Natural killer cell treated with Interleukin-12 subunit alpha and Interleukin-12 subunit beta and Interleukin-15 and Interleukin-18, amount 100 ng/mL, for 72 hours (primary cell): ENCODE results near the gene FBXO7. TPM values are rescaled to one million over a fixed set of nuclear protein-coding genes. Genes with fewer than 3 reads are reported as not detected.
A peak's percentile ranks its signal among the peaks of the same experiment; 100 is the strongest.
"Not testable (repeated sequence)": the region's sequence is repeated elsewhere in the genome, so short reads cannot be mapped to it uniquely, and the experiment has no call there.

ENCODE experiments used
- ATAC-seq, 2 donors: fragments of 150-1000 bp; cut with Tn5 transposase in 1 of 2; sonication (Bioruptor Pico), chemical (Tn5 transposase) in 1 of 2; 2 replicates each; pipeline ENCODE4 v1.10.0; 2021
- DNase-seq: peaks from one replicate; pipeline ENCODE4 v3.0.0; 2022; ENCODE audit warnings: low spot score
- H3K27ac Mint-ChIP-seq, 2 donors: 1 replicate in 1 of 2; 2 replicates in 1 of 2; pipeline ENCODE4 v1.8.0; 2022; ENCODE audit warnings: mixed read lengths in 2 of 2, mild to moderate bottlenecking in 1 of 2, moderate library complexity in 1 of 2
- H3K27me3 Mint-ChIP-seq, 2 donors: 1 replicate in 1 of 2; 2 replicates in 1 of 2; pipeline ENCODE4 v1.8.0; 2022; ENCODE audit warnings: mixed read lengths in 2 of 2
- H3K36me3 Mint-ChIP-seq: one replicate; pipeline ENCODE4 v1.8.0; 2022; ENCODE audit warnings: mixed read lengths
- H3K4me1 Mint-ChIP-seq, 2 donors: 1 replicate in 1 of 2; 2 replicates in 1 of 2; pipeline ENCODE4 v1.8.0; 2022; ENCODE audit warnings: low read depth in 2 of 2, mixed read lengths in 2 of 2, mild to moderate bottlenecking in 1 of 2
- H3K4me3 Mint-ChIP-seq: one replicate; pipeline ENCODE4 v1.8.0; 2022; ENCODE audit warnings: mixed read lengths
- H3K9me3 Mint-ChIP-seq: 2 replicates; pipeline ENCODE4 v1.8.0; 2022; ENCODE audit warnings: mixed read lengths
- total RNA-seq, 2 donors: library from RNA; stranded (reverse); gene quantifications; one replicate each; pipeline ENCODE4 v1.2.3, GENCODE V29; 2022

The FBXO7 gene
- total RNA-seq, 2 donors from 2014 or later, result 79.5 to 91.7 TPM

- Mint-ChIP-seq H3K27me3 (no peaks in the 10 kb centered on the region), H3K9me3 (no peaks in the 10 kb centered on the region), H3K4me1 (peaks cover 25 to 31% of the 10 kb centered on the region in 2 donors), H3K4me3 (peak overlapping the region; percentile 97), H3K36me3 (peaks cover 10% of the 10 kb centered on the region), H3K27ac (peak overlapping the region in 1 of 2 donors; percentile 96)
- no peak for ATAC-seq
- no peak for DNase-seq
These were observed 1.9 kb downstream of the FBXO7 start for GRCh38 chr22:32476281-32477195.

- H3K4me1 Mint-ChIP-seq, result peaks cover 25 to 31% of the 10 kb centered on the region in 2 donors
- H3K36me3 Mint-ChIP-seq, result peaks cover 10% of the 10 kb centered on the region
- H3K4me3 Mint-ChIP-seq, result no peak overlapping the region
- DNase-seq, result no peak
- H3K27me3 Mint-ChIP-seq, result no peaks in the 10 kb centered on the region
- no peak overlapping the region for H3K27ac Mint-ChIP-seq
- H3K9me3 Mint-ChIP-seq, result no peaks in the 10 kb centered on the region
- no peak for ATAC-seq
These were observed 3.0 kb downstream of the FBXO7 start for GRCh38 chr22:32477596-32477995.

- DNase-seq, H3K27ac Mint-ChIP-seq, H3K27me3 Mint-ChIP-seq, H3K36me3 Mint-ChIP-seq, ATAC-seq, H3K4me3 Mint-ChIP-seq, H3K9me3 Mint-ChIP-seq: not testable (repeated sequence)
- peaks cover 20 to 26% of the 10 kb centered on the region in 2 donors for H3K4me1 Mint-ChIP-seq
These were observed 3.9 kb downstream of the FBXO7 start for GRCh38 chr22:32478552-32478951.

- no peak for ATAC-seq
- Mint-ChIP-seq H3K36me3 (peaks cover 10% of the 10 kb centered on the region), H3K27ac (no peak overlapping the region), H3K4me1 (peaks cover 17 to 23% of the 10 kb centered on the region in 2 donors), H3K9me3 (no peaks in the 10 kb centered on the region), H3K27me3 (no peaks in the 10 kb centered on the region), H3K4me3 (no peak overlapping the region)
- no peak for DNase-seq
These were observed 4.4 kb downstream of the FBXO7 start for GRCh38 chr22:32478994-32479393.

GRCh38 chr22:32480238-32480637 is 5.6 kb downstream of the FBXO7 start:
- H3K4me3 Mint-ChIP-seq, result no peak overlapping the region
- DNase-seq (no peak), ATAC-seq (no peak)
- peaks cover 10% of the 10 kb centered on the region for H3K36me3 Mint-ChIP-seq
- H3K27ac Mint-ChIP-seq, result peak overlapping the region in 1 of 2 donors; percentile 36
- no peaks in the 10 kb centered on the region for H3K9me3 Mint-ChIP-seq
- H3K27me3 Mint-ChIP-seq, result no peaks in the 10 kb centered on the region
- H3K4me1 Mint-ChIP-seq, result peaks cover 17 to 23% of the 10 kb centered on the region in 2 donors

GRCh38 chr22:32482708-32483107 is 8.1 kb downstream of the FBXO7 start:
- no peak overlapping the region for H3K4me3 Mint-ChIP-seq
- DNase-seq, result no peak

GRCh38 chr22:32486656-32487390 is 12.2 kb downstream of the FBXO7 start:
- peaks cover 23% of the 10 kb centered on the region for H3K36me3 Mint-ChIP-seq
- no peak for DNase-seq
- no peak for ATAC-seq
- H3K27me3 Mint-ChIP-seq, result no peaks in the 10 kb centered on the region
- H3K4me1 Mint-ChIP-seq, result peaks cover 5 to 10% of the 10 kb centered on the region in 2 donors
- H3K27ac Mint-ChIP-seq, result no peak overlapping the region
- no peak overlapping the region for H3K4me3 Mint-ChIP-seq
- H3K9me3 Mint-ChIP-seq, result no peaks in the 10 kb centered on the region

More at GRCh38 chr22:32482708-32483107, 8.1 kb downstream of the FBXO7 start:
- ATAC-seq, result peak; percentile 63 to 89
- Mint-ChIP-seq H3K27me3 (no peaks in the 10 kb centered on the region), H3K4me1 (peaks cover 16 to 28% of the 10 kb centered on the region in 2 donors), H3K36me3 (peaks cover 22% of the 10 kb centered on the region), H3K9me3 (no peaks in the 10 kb centered on the region), H3K27ac (no peak overlapping the region)

- Mint-ChIP-seq H3K9me3 (no peaks in the 10 kb centered on the region), H3K4me3 (no peak overlapping the region), H3K36me3 (peaks cover 29% of the 10 kb centered on the region), H3K27ac (no peak overlapping the region), H3K4me1 (peaks cover 5 to 10% of the 10 kb centered on the region in 2 donors), H3K27me3 (no peaks in the 10 kb centered on the region)
- no peak for DNase-seq
- no peak for ATAC-seq
These were observed 12.8 kb downstream of the FBXO7 start for GRCh38 chr22:32487461-32487860.

- H3K9me3 Mint-ChIP-seq, result no peaks in the 10 kb centered on the region
- DNase-seq (no peak), ATAC-seq (no peak)
- H3K4me1 Mint-ChIP-seq, result peaks cover 5 to 10% of the 10 kb centered on the region in 2 donors
- no peak overlapping the region for H3K27ac Mint-ChIP-seq
- H3K36me3 Mint-ChIP-seq, result peaks cover 39% of the 10 kb centered on the region
- no peaks in the 10 kb centered on the region for H3K27me3 Mint-ChIP-seq
- H3K4me3 Mint-ChIP-seq, result no peak overlapping the region
These were observed 14.8 kb downstream of the FBXO7 start for GRCh38 chr22:32489377-32489776.

- no peak overlapping the region for H3K27ac Mint-ChIP-seq
- no peak overlapping the region for H3K4me3 Mint-ChIP-seq
- peaks cover 5 to 10% of the 10 kb centered on the region in 2 donors for H3K4me1 Mint-ChIP-seq
- no peaks in the 10 kb centered on the region for H3K9me3 Mint-ChIP-seq
- DNase-seq (no peak), ATAC-seq (no peak)
- peaks cover 45% of the 10 kb centered on the region for H3K36me3 Mint-ChIP-seq
- H3K27me3 Mint-ChIP-seq, result no peaks in the 10 kb centered on the region
These were observed 15.7 kb downstream of the FBXO7 start for GRCh38 chr22:32490279-32490678.

- peaks cover 41% of the 10 kb centered on the region for H3K36me3 Mint-ChIP-seq
- no peak for ATAC-seq
- no peak overlapping the region for H3K27ac Mint-ChIP-seq
- H3K27me3 Mint-ChIP-seq, result no peaks in the 10 kb centered on the region
- DNase-seq, result no peak
- peaks cover 1 to 4% of the 10 kb centered on the region in 2 donors for H3K4me1 Mint-ChIP-seq
- no peak overlapping the region for H3K4me3 Mint-ChIP-seq
- H3K9me3 Mint-ChIP-seq, result no peaks in the 10 kb centered on the region
These were observed 17.5 kb downstream of the FBXO7 start for GRCh38 chr22:32492111-32492510.

- no peak overlapping the region for H3K27ac Mint-ChIP-seq
- peaks cover 45% of the 10 kb centered on the region for H3K36me3 Mint-ChIP-seq
- H3K4me1 Mint-ChIP-seq, result no peaks in the 10 kb centered on the region
- DNase-seq (no peak), ATAC-seq (no peak)
- H3K4me3 Mint-ChIP-seq, result no peak overlapping the region
- no peaks in the 10 kb centered on the region for H3K27me3 Mint-ChIP-seq
- no peaks in the 10 kb centered on the region for H3K9me3 Mint-ChIP-seq
These were observed 18.9 kb downstream of the FBXO7 start for GRCh38 chr22:32493551-32493950.

GRCh38 chr22:32494971-32495370 is 20.4 kb downstream of the FBXO7 start:
- Mint-ChIP-seq H3K36me3 (peaks cover 48% of the 10 kb centered on the region), H3K27ac (no peak overlapping the region), H3K27me3 (no peaks in the 10 kb centered on the region), H3K4me3 (no peak overlapping the region), H3K9me3 (no peaks in the 10 kb centered on the region), H3K4me1 (no peaks in the 10 kb centered on the region)
- DNase-seq (no peak), ATAC-seq (no peak)

GRCh38 chr22:32499666-32500065 is 25.1 kb downstream of the FBXO7 start:
- peaks cover 25% of the 10 kb centered on the region for H3K36me3 Mint-ChIP-seq
- DNase-seq (no peak), ATAC-seq (no peak)
- H3K4me1 Mint-ChIP-seq, result no peaks in the 10 kb centered on the region
- no peaks in the 10 kb centered on the region for H3K9me3 Mint-ChIP-seq
- no peak overlapping the region for H3K4me3 Mint-ChIP-seq
- H3K27me3 Mint-ChIP-seq, result no peaks in the 10 kb centered on the region
- H3K27ac Mint-ChIP-seq, result no peak overlapping the region
